ENCODE results near the gene CCT7.

GRCh38 chr2:73214120-73215035 is 19.7 kb upstream of the CCT7 start, which contains the start of gene SMYD5:
- TF ChIP-seq CTCF (conservative IDR thresholded peaks at IDR 0.05) (no peak), EZH2 (IDR thresholded peaks at IDR 0.05; ENCODE audit: low read depth) (no peak)
